ENCODE measurements around the gene BLVRB.
"Not testable (repeated sequence)": the region's sequence is repeated elsewhere in the genome, so short reads cannot be mapped to it uniquely, and the experiment has no call there.

Gene BLVRB

DNA sequence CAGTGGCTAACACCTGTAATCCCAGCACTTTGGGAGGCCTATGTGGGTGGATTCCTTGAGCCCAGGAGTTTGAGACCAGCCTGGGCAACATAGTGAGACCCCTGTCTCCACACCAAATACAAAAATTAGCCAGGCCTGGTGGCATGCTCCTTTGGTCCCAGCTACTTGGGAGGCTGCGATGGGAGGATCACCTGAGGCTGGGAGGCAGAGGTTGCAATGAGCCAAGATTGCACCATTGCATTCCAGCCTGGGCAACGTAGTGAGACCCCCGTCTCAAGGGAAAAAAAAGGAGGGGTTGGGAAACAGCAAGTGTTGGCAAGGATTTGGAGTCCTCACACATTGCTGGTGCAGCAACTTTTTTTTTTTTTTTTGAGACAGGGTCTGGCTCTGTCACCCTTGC is 20.5 kb upstream of the BLVRB start:
- no peak for DNase-seq (ENCODE audit: low spot score)

DNA sequence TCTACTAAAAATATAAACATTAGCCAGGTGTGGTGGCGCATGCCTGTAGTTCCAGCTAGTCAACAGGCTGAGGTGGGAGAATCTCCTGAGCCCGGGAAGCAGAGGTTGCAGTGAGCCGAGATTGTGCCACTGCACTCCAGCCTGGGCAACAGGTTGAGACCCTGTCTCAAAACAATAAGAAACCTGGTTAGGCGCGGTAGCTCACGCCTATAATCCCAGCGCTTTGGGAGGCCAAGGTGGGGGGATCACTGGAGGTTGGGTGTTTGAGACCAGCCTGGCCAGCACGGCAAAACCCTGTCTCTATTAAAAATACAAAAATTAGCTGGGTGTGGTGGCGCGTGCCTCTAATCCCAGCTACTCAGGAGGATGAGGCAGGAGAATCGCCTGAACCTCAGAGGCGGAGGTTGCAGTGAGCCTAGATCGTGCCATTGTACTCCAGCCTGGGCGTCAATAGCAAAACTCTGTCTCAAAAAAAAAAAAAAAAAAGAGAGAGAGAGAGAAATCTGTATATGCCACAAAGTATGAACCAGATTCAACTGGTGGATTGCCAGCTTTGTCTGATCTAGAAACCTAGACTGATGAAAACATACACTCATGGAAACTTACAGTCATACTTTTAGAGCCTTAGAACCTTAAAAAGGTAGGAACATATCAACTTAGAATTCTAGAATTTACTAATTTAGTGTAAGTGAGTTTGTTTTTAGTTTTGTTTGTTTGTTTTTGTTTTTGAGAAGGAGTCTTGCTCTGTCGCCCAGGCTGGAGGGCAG is 10.5 kb upstream of the BLVRB start:
- not testable (repeated sequence) for DNase-seq (ENCODE audit: low spot score)

GRCh38 chr19:40474737-40475136 is 9.2 kb upstream of the BLVRB start:
- DNase-seq (ENCODE audit: low spot score), result no peak

DNA sequence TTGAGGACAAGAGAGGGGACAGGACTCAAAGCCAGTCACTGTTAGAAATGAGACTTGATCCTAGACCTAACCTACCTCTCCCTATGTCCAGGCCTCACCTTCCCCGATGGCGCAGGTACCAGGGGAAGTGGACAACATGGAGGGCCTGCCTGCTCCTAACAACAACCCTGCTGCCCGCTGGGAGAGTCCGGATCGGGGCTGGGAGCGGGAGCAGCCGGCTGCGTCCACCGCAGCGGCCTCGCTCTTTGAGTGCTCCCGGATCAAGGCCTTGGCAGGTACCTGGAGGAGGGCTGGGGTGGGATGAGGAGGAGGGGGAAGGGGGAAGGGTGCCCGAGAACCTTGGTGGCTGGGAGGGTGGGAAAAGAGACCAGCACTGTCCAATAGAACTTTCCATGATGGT is 7.0 kb upstream of the BLVRB start:
- no peak for DNase-seq (ENCODE audit: low spot score)

DNA sequence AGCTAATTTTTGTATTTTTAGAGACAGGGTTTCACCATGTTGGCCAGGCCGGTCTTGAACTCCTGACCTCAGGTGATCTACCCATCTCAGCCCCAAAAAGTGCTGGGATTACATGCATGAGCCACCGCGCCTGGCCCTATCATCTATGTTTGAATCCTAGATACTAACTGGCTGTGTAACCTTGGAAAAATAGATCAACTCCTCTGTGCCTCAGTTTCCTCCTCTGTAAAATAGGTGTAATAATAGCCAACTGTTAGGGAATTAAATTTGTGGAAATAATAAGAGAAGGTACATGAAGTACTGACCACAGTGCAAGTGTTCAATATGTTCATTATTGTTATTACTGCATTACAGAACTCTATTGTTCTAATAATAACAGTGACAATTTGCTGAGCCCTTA is 5.6 kb upstream of the BLVRB start:
- no peak for DNase-seq (ENCODE audit: low spot score)

DNA sequence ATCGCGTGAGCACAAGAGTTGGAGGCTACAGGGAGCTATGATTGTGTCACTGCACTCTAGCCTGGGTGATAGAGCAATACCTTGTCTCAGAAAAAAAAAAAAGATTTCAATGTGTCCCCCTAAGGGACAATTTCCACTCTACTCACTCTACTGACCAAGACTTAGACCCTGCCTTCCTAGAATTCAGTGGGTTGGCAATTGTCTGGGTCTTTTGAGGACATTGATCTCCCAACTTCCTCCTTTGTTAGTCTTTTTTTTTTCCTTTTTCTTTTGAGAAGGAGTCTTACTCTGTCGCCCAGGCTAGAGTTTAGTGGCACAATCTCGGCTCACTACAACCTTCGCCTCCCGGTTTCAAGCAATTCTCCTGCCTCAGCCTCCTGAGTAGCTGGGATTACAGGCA is 3.5 kb upstream of the BLVRB start:
- DNase-seq (ENCODE audit: low spot score), result no peak

GRCh38 chr19:40466985-40467734 is 1.6 kb upstream of the BLVRB start, which contains the start of gene SPTBN4:
Gene SPTBN4 (plus strand): TSS chr19:40467001. CDS start chr19:40472622, 5,621 bp downstream.
- DNase-seq (ENCODE audit: low spot score), result no peak

GRCh38 chr19:40466219-40466984 is 857 bp upstream of the BLVRB start:
- DNase-seq (ENCODE audit: low spot score), result peak; percentile 88

DNA sequence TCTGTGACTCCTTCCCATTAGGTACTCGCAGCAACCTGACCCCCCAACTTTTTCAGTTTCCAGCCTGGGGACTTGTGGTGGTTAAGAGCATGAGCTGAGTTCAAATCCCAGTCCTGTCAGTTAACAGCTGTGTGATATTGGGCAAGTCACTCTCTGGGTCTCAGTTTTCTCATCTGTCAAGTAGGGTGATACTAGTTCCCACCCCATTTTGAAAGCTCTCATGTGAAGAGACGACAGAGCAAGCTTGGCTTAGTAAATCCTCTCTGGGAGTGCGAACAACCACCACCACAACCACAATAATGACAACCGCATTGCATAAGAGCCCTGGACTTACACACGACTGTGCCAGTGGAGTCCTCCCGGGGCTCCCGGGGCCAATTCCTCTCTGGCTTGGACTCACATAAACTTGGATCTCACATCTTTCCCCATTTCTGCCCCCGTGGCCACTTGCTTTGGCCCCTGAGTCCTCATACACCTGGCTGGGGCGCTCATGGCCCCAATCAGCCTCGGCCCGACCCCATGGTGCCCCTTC is 454 bp downstream of the BLVRB start:
- peak; percentile 28 for DNase-seq (ENCODE audit: low spot score)

DNA sequence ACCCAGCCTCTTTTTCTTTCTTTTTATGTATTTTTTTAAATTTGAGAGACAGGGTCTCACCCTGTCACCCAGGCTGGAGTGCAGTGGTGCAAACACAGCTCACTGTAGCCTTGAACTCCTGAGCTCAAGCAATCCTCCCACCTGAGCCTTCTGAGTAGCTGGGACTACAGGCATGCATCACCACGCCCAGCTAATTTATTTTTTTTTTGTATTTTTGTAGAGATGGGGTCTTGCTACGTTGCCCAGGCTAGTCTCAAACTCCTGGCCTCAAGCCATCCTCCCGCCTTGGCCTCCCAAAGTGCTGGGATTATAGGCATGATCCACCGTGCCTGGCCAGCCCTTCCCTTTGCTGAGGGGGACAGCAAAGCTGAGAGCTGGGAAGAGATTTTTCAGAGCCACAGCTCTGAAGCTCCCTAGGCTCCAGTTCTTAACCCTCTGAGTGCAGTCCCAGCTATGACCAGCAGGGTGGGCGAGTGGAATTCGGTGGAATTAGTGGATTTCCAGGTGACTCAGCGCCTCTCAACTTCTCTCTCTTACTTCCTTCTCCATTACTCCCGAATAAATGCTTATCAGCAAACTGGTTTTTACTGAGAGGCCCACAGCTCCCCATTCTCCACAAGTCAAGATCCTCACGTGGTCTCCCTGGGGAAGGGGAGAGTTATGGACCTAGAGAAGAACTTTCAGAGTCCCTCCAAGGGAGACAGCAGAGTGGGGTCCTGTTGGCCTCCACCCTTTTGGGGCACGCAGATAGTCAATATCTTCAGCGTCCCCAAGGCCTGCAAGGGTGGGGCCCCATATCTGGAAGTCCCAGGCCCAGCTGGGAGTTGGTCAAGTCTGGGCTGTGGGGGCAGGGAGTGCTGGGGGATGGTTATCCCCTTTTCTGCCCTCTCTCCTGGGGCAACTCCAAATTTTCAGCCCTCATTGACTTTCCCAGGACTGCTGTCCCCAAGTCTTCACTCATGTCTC is 1.2 kb downstream of the BLVRB start:
- peak; percentile 81 for DNase-seq (ENCODE audit: low spot score)

DNA sequence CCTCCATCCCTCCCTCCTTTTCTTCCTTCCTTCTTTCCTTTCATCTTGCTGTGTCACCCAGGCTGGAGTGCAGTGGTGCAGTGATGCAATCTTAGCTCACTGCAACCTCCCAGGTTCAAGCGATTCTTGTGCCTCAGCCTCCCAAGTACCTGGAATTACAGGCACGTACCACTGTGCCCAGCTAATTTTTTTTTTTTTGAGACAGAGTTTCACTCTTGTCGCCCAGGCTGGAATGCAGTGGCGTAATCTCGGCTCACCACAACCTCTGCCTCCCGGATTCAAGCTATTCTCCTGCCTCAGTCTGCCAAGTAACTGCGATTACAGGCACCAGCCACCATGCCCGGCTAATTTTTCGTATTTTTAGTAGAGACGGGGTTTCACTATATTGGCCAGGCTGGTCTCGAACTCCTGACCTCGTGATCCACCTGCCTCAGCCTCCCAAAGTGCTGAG is 1.9 kb downstream of the BLVRB start:
- DNase-seq (ENCODE audit: low spot score), result not testable (repeated sequence)

DNA sequence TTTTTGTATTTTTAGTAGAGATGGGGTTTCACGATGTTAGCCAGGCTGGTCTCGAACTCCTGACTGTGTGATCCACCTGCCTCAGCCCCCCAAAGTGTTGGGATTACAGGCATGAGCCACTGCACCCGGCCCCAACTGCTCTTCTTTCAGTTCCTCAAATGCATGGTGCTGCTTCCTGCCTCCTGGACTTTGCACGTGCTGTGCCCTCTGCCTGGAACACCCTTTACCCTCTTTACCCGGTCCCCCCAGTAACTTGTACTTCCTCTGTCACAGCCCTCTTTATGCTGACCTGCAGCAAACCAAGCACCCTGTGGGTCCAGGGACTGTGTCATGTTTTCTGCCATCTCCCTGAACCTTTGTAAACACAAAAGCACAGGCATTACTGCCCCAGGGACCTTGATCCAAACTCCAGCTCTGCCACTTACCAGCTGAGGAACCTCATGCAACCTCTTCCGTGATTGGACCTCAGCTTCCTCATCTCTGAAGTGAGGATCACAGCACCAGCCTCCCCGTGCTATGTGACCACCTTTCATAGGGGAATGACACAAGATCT is 3.8 kb downstream of the BLVRB start:
- DNase-seq (ENCODE audit: low spot score), result no peak

- no peak for DNase-seq (ENCODE audit: low spot score)
These were observed 5.4 kb downstream of the BLVRB start for GRCh38 chr19:40460185-40460584.

- DNase-seq (ENCODE audit: low spot score), result no peak
These were observed 7.0 kb downstream of the BLVRB start for GRCh38 chr19:40458597-40458974.

DNA sequence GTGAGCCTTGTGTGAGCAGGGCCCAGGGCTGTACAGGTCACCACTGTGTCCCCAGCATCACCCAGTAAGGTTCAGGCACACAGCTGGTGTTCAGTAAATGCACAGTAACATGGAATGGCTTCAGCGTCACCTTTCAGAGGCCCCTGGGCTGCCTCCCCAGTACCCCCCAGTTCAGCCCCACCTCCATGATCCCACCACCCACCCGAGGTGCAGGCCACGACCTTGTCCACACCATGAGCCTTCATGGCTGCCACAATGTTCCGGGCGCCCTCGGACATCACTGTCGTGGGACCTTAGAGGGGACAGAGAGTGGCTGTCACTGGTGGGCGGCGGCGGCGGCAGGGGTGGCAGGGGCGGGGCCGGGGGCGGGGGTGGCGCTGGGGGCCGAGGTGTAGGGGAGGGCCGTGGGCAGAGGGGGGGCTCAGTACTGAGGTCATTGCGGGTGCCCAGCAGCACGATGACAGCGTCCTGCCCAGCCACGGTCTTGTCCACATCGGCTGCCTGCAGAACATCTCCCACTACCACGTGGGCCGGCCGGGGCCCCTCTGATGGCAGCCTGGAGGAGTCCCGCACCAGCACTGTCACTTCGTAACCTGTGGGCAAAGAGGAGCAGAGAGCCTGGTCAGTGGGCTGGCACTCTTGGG is 7.5 kb downstream of the BLVRB start:
- no peak for DNase-seq (ENCODE audit: low spot score)

- no peak for DNase-seq (ENCODE audit: low spot score)
These were observed 8.5 kb downstream of the BLVRB start for GRCh38 chr19:40457048-40457447.

DNA sequence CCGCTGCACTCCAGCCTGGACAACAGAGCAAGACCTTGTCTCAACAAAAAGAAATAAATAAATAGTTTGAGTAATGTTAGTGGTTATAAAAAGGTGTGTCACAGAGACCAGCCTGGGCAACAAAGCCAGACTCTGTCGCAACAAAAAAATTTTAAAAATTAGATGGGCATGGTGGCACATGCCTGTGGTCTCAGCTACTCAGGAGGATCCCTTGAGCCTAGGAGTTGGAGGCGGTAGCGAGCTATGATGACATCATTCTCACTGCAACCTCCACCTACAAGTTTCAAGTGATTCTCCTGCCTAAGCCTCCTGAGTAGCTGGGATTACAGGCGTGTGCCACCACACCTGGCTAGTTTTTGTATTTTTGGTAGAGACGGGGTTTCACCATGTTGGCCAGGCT is 11.6 kb downstream of the BLVRB start:
- not testable (repeated sequence) for DNase-seq (ENCODE audit: low spot score)

GRCh38 chr19:40453151-40453735 is 12.3 kb downstream of the BLVRB start:
- no peak for DNase-seq (ENCODE audit: low spot score)

GRCh38 chr19:40452016-40452415 is 13.5 kb downstream of the BLVRB start:
- DNase-seq (ENCODE audit: low spot score), result no peak

DNA sequence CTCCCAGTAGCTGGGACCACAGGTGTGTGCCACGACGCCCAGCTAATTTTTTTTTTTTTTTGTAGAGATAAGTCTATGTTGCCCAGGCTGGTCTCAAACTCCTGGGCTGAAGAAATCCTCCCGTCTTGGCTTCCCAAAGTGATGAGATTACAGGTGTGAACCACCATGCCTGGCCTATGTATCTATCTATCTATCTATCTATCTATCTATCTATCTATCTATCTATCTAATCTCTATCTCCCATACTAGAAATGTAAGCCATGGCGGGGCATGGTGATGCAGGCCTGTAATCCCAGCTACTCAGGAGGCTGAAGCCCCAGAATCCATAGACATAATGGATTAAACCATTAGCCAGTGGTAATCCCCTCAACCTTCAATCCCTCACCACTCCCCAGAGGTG is 14.9 kb downstream of the BLVRB start:
- DNase-seq (ENCODE audit: low spot score), result no peak

Data from CD4-positive, alpha-beta T cell treated with Interleukin-2 at 100 ng/mL for 4 hours (primary cell).